Brain microvascular endothelial cell (primary cell): ENCODE data around the gene KAZN.

Experiments used
- DNase-seq: peaks from one replicate; pipeline ENCODE4 v3.0.0-alpha.2; 2020
- H3K27ac ChIP-seq: fragments of 250-450 bp; sonication (Bioruptor Pico); 2 replicates; pipeline ENCODE4 v1.5.1; 2020; ENCODE audit warnings: mild to moderate bottlenecking, moderate library complexity
- H3K27me3 ChIP-seq: fragments of 250-450 bp; sonication (Bioruptor Pico); replicated peaks from 2 replicates; pipeline ENCODE4 v1.5.1; 2020; ENCODE audit warnings: mild to moderate bottlenecking
- H3K36me3 ChIP-seq: fragments of 250-450 bp; sonication (Bioruptor Pico); replicated peaks from 2 replicates; pipeline ENCODE4 v1.5.1; 2020; ENCODE audit warnings: mild to moderate bottlenecking
- H3K4me3 ChIP-seq: 2 replicates; pipeline ENCODE4 v1.5.1; 2011; ENCODE audit warnings: low read depth, mild to moderate bottlenecking, control low read depth, low read length, moderate library complexity
- CTCF ChIP-seq: IDR thresholded peaks from 2 replicates; pipeline ENCODE4 v1.5.1; 2011; ENCODE audit warnings: low read depth, mild to moderate bottlenecking, moderate library complexity, low read length, control low read depth, inconsistent platforms; ENCODE audit errors: missing control alignments
- in situ Hi-C: cut with HindIII; loops from 2 replicates; pipeline ENCODE4 v1.10.0; 2017; ENCODE audit warnings: low sequenced_read_pairs, low pct_ligation_motif_present

KAZN gene

GRCh38 chr1:15000671-15001070, 402.2 kb downstream of the KAZN start:
- no peak for DNase-seq
- no peaks in the 10 kb centered on the region for H3K36me3 ChIP-seq
- in situ Hi-C loops = no loop called here
- H3K27ac ChIP-seq = no peak overlapping the region
- TF ChIP-seq CTCF = no peak
- H3K27me3 ChIP-seq = no peaks in the 10 kb centered on the region
- H3K4me3 ChIP-seq = no peak overlapping the region

- Histone ChIP-seq H3K27me3 (no peaks in the 10 kb centered on the region), H3K27ac (no peak overlapping the region), H3K4me3 (no peak overlapping the region), H3K36me3 (no peaks in the 10 kb centered on the region)
- in situ Hi-C loops = no loop called here
- no peak for TF ChIP-seq CTCF
- DNase-seq = no peak
Measured at GRCh38 chr1:15001317-15001915, 402.9 kb downstream of the KAZN start.

- DNase-seq = no peak
- Histone ChIP-seq H3K4me3 (no peak overlapping the region), H3K27ac (no peak overlapping the region), H3K36me3 (no peaks in the 10 kb centered on the region), H3K27me3 (no peaks in the 10 kb centered on the region)
- in situ Hi-C loops = no loop called here
- TF ChIP-seq CTCF = no peak
Measured at GRCh38 chr1:15002325-15002724, 403.8 kb downstream of the KAZN start.

GRCh38 chr1:15004396-15004795, 405.9 kb downstream of the KAZN start:
- Histone ChIP-seq H3K27ac (no peak overlapping the region), H3K27me3 (no peaks in the 10 kb centered on the region), H3K36me3 (no peaks in the 10 kb centered on the region), H3K4me3 (no peak overlapping the region)
- in situ Hi-C loops = no loop called here
- DNase-seq = no peak
- no peak for TF ChIP-seq CTCF

- in situ Hi-C loops = no loop called here
- no peak for DNase-seq
Measured at GRCh38 chr1:15005116-15005515, 406.6 kb downstream of the KAZN start.

More at GRCh38 chr1:15005116-15005515, 406.6 kb downstream of the KAZN start:
- no peak overlapping the region for H3K27ac ChIP-seq
- no peak overlapping the region for H3K4me3 ChIP-seq
- no peak for TF ChIP-seq CTCF
- no peaks in the 10 kb centered on the region for H3K27me3 ChIP-seq
- H3K36me3 ChIP-seq = no peaks in the 10 kb centered on the region
